ENCODE measurements around the gene CLCN3. TPM values are rescaled to one million over a fixed set of nuclear protein-coding genes. Genes with fewer than 3 reads are reported as not detected.
A peak's percentile ranks its signal among the peaks of the same experiment; 100 is the strongest.

CLCN3 gene
- polyA plus RNA-seq, 3 donors = 5.3 to 7.8 (median 5.4) TPM

DNA sequence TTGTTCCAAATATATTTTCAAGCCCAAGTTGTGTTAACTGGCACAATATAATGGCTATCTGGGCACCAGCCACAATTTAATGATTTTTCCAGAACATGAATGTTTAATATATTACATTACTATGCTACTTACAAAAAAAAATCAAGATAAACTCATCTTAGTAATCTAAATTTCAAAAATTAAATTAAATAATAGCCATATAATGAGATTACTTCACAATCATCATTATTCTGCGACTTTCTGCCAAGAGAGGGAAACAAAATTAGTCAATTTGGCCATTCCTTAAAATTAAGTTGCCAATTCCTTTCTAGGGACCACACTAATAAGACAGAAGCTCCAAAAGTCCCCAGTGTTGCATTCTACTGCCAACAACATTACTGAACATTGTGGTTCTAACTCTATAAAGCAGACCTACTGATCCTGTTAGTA is 15.5 kb upstream of the CLCN3 start:
- no peak overlapping the region for H3K4me3 Mint-ChIP-seq
- no peaks in the 10 kb centered on the region for H3K27me3 ChIP-seq (ENCODE audit: control insufficient read depth in 2 of 2, insufficient read depth in 2 of 2, low read length in 2 of 2)
- no peak overlapping the region for H3K27ac Mint-ChIP-seq
- H3K27me3 Mint-ChIP-seq (ENCODE audit: low read depth in 3 of 3) = peaks cover 0 to 2% (median 0%) of the 10 kb centered on the region in 3 donors
- no peak overlapping the region for H3K4me2 ChIP-seq (replicated peaks; ENCODE audit: extremely low read depth, low read length, poor library complexity, severe bottlenecking)
- intact Hi-C loops (cut with micrococcal nuclease) = no loop called here
- no peaks in the 10 kb centered on the region for H3K9me3 ChIP-seq (replicated peaks in 1 of 2; ENCODE audit: control insufficient read depth in 1 of 2, insufficient read depth in 1 of 2, low read length in 2 of 2)
- peaks cover 5% of the 10 kb centered on the region for H3K4me1 Mint-ChIP-seq
- WGBS (ENCODE audit: insufficient coverage) = no CpG with 5 or more reads among the region's 1 CpG
- no peaks in the 10 kb centered on the region for H3K4me1 ChIP-seq (ENCODE audit: control insufficient read depth in 1 of 2, insufficient read depth in 2 of 2, low read length in 2 of 2)
- TF ChIP-seq, protein P1, sequence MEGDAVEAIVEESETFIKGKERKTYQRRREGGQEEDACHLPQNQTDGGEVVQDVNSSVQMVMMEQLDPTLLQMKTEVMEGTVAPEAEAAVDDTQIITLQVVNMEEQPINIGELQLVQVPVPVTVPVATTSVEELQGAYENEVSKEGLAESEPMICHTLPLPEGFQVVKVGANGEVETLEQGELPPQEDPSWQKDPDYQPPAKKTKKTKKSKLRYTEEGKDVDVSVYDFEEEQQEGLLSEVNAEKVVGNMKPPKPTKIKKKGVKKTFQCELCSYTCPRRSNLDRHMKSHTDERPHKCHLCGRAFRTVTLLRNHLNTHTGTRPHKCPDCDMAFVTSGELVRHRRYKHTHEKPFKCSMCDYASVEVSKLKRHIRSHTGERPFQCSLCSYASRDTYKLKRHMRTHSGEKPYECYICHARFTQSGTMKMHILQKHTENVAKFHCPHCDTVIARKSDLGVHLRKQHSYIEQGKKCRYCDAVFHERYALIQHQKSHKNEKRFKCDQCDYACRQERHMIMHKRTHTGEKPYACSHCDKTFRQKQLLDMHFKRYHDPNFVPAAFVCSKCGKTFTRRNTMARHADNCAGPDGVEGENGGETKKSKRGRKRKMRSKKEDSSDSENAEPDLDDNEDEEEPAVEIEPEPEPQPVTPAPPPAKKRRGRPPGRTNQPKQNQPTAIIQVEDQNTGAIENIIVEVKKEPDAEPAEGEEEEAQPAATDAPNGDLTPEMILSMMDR (IDR thresholded peaks at IDR 0.05) = no peak
- H3K36me3 Mint-ChIP-seq = peaks cover 26 to 28% of the 10 kb centered on the region in 2 donors
- no peaks in the 10 kb centered on the region for H3K9me3 Mint-ChIP-seq
- no peaks in the 10 kb centered on the region for H4K20me1 ChIP-seq (ENCODE audit: insufficient read depth, low read length)
- no peak overlapping the region for H3K4me3 ChIP-seq (replicated peaks in 1 of 3; ENCODE audit: low read depth in 2 of 3, low read length in 3 of 3)
- no peak overlapping the region for H3K9ac ChIP-seq (ENCODE audit: insufficient read depth, low read length, poor library complexity, severe bottlenecking)
- H3K27ac ChIP-seq (ENCODE audit: low read depth in 1 of 2, low read length in 2 of 2) = no peak overlapping the region
- peaks cover 9 to 19% of the 10 kb centered on the region in 2 donors for H3K36me3 ChIP-seq (replicated peaks in 1 of 2; ENCODE audit: control insufficient read depth in 1 of 2, insufficient read depth in 2 of 2, low read length in 2 of 2)
- DNase-seq = no peak
- no peaks in the 10 kb centered on the region for H3K79me2 ChIP-seq (ENCODE audit: insufficient read depth, low read length)
- no peak overlapping the region for H2AFZ ChIP-seq (ENCODE audit: insufficient read depth, low read depth, low read length, poor library complexity, severe bottlenecking)

DNA sequence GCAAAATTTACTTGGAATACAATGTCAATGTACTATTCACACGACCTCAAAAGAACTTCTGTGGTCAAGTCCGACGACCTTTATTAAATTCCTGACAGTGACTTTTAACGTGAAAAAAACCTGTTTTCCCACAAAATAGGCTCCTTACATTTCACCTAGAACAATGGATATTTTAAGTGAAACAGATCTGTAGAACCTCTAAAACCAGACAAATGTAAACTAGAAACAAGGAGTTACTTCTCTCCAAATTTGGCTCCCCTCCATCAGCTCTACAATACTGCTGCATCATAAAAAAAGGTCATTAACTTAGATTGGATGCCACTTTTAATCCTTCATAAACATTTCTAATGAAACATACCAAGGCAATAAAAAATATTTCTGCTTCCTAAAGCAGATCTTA is 9.2 kb upstream of the CLCN3 start:
- peaks cover 5% of the 10 kb centered on the region in 2 donors for H3K36me3 Mint-ChIP-seq
- TF ChIP-seq, protein P1 (IDR thresholded peaks at IDR 0.05) = no peak
- peaks cover 11% of the 10 kb centered on the region for H3K79me2 ChIP-seq (ENCODE audit: insufficient read depth, low read length)
- DNase-seq = no peak
- peaks cover 0 to 7% (median 0%) of the 10 kb centered on the region in 3 donors for H3K27me3 Mint-ChIP-seq (ENCODE audit: low read depth in 3 of 3)
- peak overlapping the region in 2 of 7 donors; percentile 99 to 100 for H3K27ac Mint-ChIP-seq
- no peaks in the 10 kb centered on the region for H3K9me3 Mint-ChIP-seq
- peaks cover 11% of the 10 kb centered on the region for H3K4me1 Mint-ChIP-seq
- H3K27me3 ChIP-seq (ENCODE audit: control insufficient read depth in 2 of 2, insufficient read depth in 2 of 2, low read length in 2 of 2) = no peaks in the 10 kb centered on the region
- no peaks in the 10 kb centered on the region for H4K20me1 ChIP-seq (ENCODE audit: insufficient read depth, low read length)
- peak overlapping the region in 1 of 3 experiments; percentile 94 for H3K4me3 ChIP-seq (replicated peaks in 1 of 3; ENCODE audit: low read depth in 2 of 3, low read length in 3 of 3)
- H3K4me2 ChIP-seq (replicated peaks; ENCODE audit: extremely low read depth, low read length, poor library complexity, severe bottlenecking) = peak overlapping the region; percentile 81
- 100% methylated on average over 1 of the region's 4 CpGs for WGBS (ENCODE audit: insufficient coverage)
- peaks cover 8 to 15% of the 10 kb centered on the region in 2 donors for H3K4me1 ChIP-seq (ENCODE audit: control insufficient read depth in 1 of 2, insufficient read depth in 2 of 2, low read length in 2 of 2)
- H3K9me3 ChIP-seq (replicated peaks in 1 of 2; ENCODE audit: control insufficient read depth in 1 of 2, insufficient read depth in 1 of 2, low read length in 2 of 2) = no peaks in the 10 kb centered on the region
- no peak overlapping the region for H2AFZ ChIP-seq (ENCODE audit: insufficient read depth, low read depth, low read length, poor library complexity, severe bottlenecking)
- no peak overlapping the region for H3K9ac ChIP-seq (ENCODE audit: insufficient read depth, low read length, poor library complexity, severe bottlenecking)
- no peaks in the 10 kb centered on the region for H3K36me3 ChIP-seq (replicated peaks in 1 of 2; ENCODE audit: control insufficient read depth in 1 of 2, insufficient read depth in 2 of 2, low read length in 2 of 2)
- intact Hi-C loops (cut with micrococcal nuclease) = loop anchor here in 1 of 2 donors (5.0 kb wide), 2 partner anchors 46 to 416 kb away; partner anchors contain the start of gene MFAP3L
- H3K27ac ChIP-seq (ENCODE audit: low read depth in 1 of 2, low read length in 2 of 2) = no peak overlapping the region
- peak overlapping the region; percentile 13 to 89 for H3K4me3 Mint-ChIP-seq

Data from CD14-positive monocyte (primary cell).